H1 (cell line): ENCODE data around the gene CAPZB.

ENCODE experiments used
- CBX5 ChIP-seq: fragments of 300-800, 300-1000 bp; sonication (generic); IDR thresholded peaks from 2 replicates; pipeline ENCODE4 v1.7.1; 2016; ENCODE audit warnings: antibody characterized with exemption, low read length, low read depth
- CREB1 ChIP-seq: IDR thresholded peaks from 2 replicates; pipeline ENCODE4 v1.6.1; 2012; ENCODE audit warnings: inconsistent platforms
- NRF1 ChIP-seq: IDR thresholded peaks from 2 replicates; pipeline ENCODE4 v1.6.1; 2011; ENCODE audit warnings: mild to moderate bottlenecking, low read depth, low read length, improper control_type of control experiment
- POLR2A ChIP-seq, 2 experiments: IDR thresholded peaks; 1 replicate in 1 of 2; 2 replicates in 1 of 2; pipeline ENCODE4 v1.6.1; 2011; ENCODE audit warnings: low read depth in 2 of 2, low read length in 2 of 2, mild to moderate bottlenecking in 2 of 2; ENCODE audit errors: control extremely low read depth in 1 of 2
- RFX5 ChIP-seq: IDR thresholded peaks from 2 replicates; pipeline ENCODE4 v1.6.1; 2011; ENCODE audit warnings: low read depth, low read length, improper control_type of control experiment, borderline replicate concordance
- SIN3A ChIP-seq, 2 experiments: IDR thresholded peaks in 1 of 2; conservative IDR thresholded peaks in 1 of 2; 2 replicates each; pipeline ENCODE4 v1.6.1; 2011 to 2012; ENCODE audit warnings: low read length in 2 of 2, improper control_type of control experiment in 1 of 2, low read depth in 1 of 2, mild to moderate bottlenecking in 1 of 2
- SP1 ChIP-seq: IDR thresholded peaks from 2 replicates; pipeline ENCODE4 v1.6.1; 2011; ENCODE audit warnings: low read depth, low read length
- TEAD4 ChIP-seq: IDR thresholded peaks from 2 replicates; pipeline ENCODE4 v1.6.1; 2012; ENCODE audit warnings: low read depth, low read length, inconsistent platforms, mixed read lengths
- TF ChIP-seq, protein P1 (sequence below), 3 experiments: IDR thresholded peaks; 1 replicate in 2 of 3; 2 replicates in 1 of 3; pipeline versions ENCODE4 v1.5.1 to v1.6.1; 2011; ENCODE audit warnings: low read length in 3 of 3, mild to moderate bottlenecking in 3 of 3, inconsistent platforms in 2 of 3, low read depth in 1 of 3, moderate library complexity in 1 of 3; ENCODE audit not compliant: insufficient read depth in 1 of 3; ENCODE audit errors: control extremely low read depth in 1 of 3
- TF ChIP-seq, protein P2 (sequence below): IDR thresholded peaks from 2 replicates; pipeline ENCODE4 v1.6.1; 2011; ENCODE audit warnings: low read length, improper control_type of control experiment

DNA sequence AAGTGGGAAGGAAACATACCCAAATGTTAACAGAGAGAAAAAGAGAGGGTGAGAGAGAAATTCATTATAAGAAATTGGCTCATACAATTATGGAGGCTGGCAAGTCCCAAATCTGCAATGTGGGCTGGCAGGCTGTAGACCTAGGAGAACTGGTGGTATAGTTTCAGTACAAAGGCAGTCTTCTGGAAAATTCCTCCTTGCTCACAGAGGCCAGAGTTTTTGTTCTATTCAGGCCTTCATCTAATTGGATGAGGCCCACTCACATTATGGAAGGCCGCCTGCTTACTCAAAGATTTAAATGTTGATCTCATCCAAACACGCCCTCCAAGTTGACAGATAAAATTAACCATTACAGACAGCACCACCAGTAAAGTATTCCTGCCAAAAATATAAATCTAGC lies 36.1 kb upstream of the CAPZB start:
- TF ChIP-seq TEAD4 (no peak), RFX5 (no peak), NRF1 (no peak), CREB1 (no peak), CBX5 (no peak), SIN3A (conservative IDR thresholded peaks at IDR 0.05 in 1 of 2, IDR thresholded peaks at IDR 0.05 in 1 of 2; ENCODE audit: low read depth in 1 of 2, low read length in 2 of 2) (no peak), POLR2A (IDR thresholded peaks at IDR 0.05; ENCODE audit: control extremely low read depth in 1 of 2, low read depth in 2 of 2, low read length in 2 of 2) (no peak), SP1 (no peak)
- TF ChIP-seq, protein P1, sequence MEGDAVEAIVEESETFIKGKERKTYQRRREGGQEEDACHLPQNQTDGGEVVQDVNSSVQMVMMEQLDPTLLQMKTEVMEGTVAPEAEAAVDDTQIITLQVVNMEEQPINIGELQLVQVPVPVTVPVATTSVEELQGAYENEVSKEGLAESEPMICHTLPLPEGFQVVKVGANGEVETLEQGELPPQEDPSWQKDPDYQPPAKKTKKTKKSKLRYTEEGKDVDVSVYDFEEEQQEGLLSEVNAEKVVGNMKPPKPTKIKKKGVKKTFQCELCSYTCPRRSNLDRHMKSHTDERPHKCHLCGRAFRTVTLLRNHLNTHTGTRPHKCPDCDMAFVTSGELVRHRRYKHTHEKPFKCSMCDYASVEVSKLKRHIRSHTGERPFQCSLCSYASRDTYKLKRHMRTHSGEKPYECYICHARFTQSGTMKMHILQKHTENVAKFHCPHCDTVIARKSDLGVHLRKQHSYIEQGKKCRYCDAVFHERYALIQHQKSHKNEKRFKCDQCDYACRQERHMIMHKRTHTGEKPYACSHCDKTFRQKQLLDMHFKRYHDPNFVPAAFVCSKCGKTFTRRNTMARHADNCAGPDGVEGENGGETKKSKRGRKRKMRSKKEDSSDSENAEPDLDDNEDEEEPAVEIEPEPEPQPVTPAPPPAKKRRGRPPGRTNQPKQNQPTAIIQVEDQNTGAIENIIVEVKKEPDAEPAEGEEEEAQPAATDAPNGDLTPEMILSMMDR (IDR thresholded peaks at IDR 0.05; ENCODE audit: control extremely low read depth in 1 of 3, insufficient read depth in 1 of 3, low read depth in 1 of 3, low read length in 3 of 3): no peak
- TF ChIP-seq, protein P2, sequence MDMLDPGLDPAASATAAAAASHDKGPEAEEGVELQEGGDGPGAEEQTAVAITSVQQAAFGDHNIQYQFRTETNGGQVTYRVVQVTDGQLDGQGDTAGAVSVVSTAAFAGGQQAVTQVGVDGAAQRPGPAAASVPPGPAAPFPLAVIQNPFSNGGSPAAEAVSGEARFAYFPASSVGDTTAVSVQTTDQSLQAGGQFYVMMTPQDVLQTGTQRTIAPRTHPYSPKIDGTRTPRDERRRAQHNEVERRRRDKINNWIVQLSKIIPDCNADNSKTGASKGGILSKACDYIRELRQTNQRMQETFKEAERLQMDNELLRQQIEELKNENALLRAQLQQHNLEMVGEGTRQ: no peak
